Peyer's patch (tissue), 4 donors: ENCODE data around the gene MAML2.

ENCODE experiments used
- POLR2A ChIP-seq, 2 donors: fragments of 450-650 bp; IDR thresholded peaks; one replicate each; pipeline ENCODE4 v1.5.1; 2017; ENCODE audit warnings: antibody characterized with exemption in 2 of 2, mild to moderate bottlenecking in 2 of 2, moderate library complexity in 2 of 2
- TF ChIP-seq, protein P1 (sequence below), 6 experiments: fragments of 450-650 bp in 4 of 6; fragments of 200-600 bp in 2 of 6; sonication (generic) in 1 of 6; IDR thresholded peaks; one replicate each; pipeline ENCODE4 v1.5.1; 2017 to 2019; ENCODE audit warnings: antibody characterized with exemption in 6 of 6, mild to moderate bottlenecking in 3 of 6, moderate library complexity in 1 of 6

DNA sequence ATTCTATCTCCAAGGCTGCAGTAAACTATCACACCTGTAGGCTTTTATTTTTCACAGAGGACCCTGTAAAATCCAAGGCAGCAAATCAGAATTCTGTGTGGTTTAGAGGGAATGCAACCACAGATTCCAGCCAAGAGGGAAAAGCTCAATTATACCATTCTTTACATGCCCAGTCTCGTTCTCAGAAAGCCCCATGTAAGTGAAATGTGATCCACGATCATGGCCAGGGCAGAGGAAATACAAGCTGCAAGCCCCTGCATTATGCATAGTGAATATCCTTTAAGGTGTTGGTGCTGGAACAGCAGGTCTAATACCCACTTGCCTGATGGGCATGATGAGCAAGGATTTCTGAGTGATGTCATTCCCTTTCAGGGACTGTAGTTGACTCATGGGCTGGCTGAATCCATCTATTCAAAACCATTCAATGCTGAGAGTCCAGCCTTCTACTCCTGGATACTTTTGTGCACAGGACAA is 220.4 kb downstream of the MAML2 start:
- TF ChIP-seq, protein P1, sequence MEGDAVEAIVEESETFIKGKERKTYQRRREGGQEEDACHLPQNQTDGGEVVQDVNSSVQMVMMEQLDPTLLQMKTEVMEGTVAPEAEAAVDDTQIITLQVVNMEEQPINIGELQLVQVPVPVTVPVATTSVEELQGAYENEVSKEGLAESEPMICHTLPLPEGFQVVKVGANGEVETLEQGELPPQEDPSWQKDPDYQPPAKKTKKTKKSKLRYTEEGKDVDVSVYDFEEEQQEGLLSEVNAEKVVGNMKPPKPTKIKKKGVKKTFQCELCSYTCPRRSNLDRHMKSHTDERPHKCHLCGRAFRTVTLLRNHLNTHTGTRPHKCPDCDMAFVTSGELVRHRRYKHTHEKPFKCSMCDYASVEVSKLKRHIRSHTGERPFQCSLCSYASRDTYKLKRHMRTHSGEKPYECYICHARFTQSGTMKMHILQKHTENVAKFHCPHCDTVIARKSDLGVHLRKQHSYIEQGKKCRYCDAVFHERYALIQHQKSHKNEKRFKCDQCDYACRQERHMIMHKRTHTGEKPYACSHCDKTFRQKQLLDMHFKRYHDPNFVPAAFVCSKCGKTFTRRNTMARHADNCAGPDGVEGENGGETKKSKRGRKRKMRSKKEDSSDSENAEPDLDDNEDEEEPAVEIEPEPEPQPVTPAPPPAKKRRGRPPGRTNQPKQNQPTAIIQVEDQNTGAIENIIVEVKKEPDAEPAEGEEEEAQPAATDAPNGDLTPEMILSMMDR (IDR thresholded peaks at IDR 0.05), result no peak
- TF ChIP-seq POLR2A (IDR thresholded peaks at IDR 0.05), result no peak
